Suprapubic skin (tissue), 4 donors: ENCODE results near the gene BRAT1.

Experiments used
- CTCF ChIP-seq, 2 donors: fragments of 200-600 bp in 1 of 2; fragments of 450-650 bp in 1 of 2; sonication (generic) in 1 of 2; IDR thresholded peaks; one replicate each; pipeline ENCODE4 v1.5.1; 2016 to 2019; ENCODE audit warnings: antibody characterized with exemption in 2 of 2, mild to moderate bottlenecking in 1 of 2, moderate library complexity in 1 of 2
- EP300 ChIP-seq: sonication (generic); formaldehyde crosslinking; IDR thresholded peaks from one replicate; pipeline ENCODE4 v1.6.1; 2017; ENCODE audit warnings: antibody characterized with exemption
- POLR2A ChIP-seq, 2 donors: fragments of 450-650 bp; IDR thresholded peaks; one replicate each; pipeline ENCODE4 v1.6.1; 2017; ENCODE audit warnings: antibody characterized with exemption in 2 of 2, mild to moderate bottlenecking in 2 of 2, moderate library complexity in 2 of 2
- POLR2AphosphoS5 ChIP-seq, 3 donors: sonication (generic); formaldehyde crosslinking; IDR thresholded peaks; one replicate each; pipeline ENCODE4 v1.6.1; 2017; ENCODE audit warnings: antibody characterized with exemption in 3 of 3

- TF ChIP-seq POLR2A (IDR thresholded peaks at IDR 0.05) (no peak), POLR2AphosphoS5 (IDR thresholded peaks at IDR 0.05) (no peak), EP300 (no peak), CTCF (IDR thresholded peaks at IDR 0.05) (no peak)
Observed at GRCh38 chr7:2544541-2545188, 10.7 kb downstream of the BRAT1 start.
